ENCODE measurements around the gene RBMY1J.
"Not testable (repeated sequence)": the region's sequence is repeated elsewhere in the genome, so short reads cannot be mapped to it uniquely, and the experiment has no call there.

The RBMY1J gene

DNA sequence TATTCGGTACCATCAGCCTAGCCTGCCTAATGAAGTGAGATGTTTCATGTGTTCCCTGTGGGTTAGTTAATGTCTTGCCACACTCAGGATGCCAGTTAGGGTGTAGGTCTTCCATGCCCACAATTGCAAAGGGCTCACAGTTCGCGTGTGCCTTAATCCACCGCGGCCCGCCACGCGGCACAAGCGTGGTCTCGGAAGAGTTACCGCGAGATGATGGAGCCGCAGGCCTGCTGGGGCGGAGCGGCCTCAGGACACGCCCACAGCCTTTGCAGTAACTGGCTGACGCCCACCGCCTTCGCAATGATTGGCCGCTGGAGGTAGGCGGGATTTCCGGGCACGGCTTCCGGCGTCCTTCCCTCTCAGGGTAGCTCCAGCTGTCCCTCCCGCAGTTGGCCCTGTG lies at the start of gene RBMY1J:
Gene RBMY1J (plus strand): TSS at position 301 of the 400 bp plus-strand sequence. CDS start 2,038 bp downstream, outside the sequence.
- not testable (repeated sequence) for DNase-seq

DNA sequence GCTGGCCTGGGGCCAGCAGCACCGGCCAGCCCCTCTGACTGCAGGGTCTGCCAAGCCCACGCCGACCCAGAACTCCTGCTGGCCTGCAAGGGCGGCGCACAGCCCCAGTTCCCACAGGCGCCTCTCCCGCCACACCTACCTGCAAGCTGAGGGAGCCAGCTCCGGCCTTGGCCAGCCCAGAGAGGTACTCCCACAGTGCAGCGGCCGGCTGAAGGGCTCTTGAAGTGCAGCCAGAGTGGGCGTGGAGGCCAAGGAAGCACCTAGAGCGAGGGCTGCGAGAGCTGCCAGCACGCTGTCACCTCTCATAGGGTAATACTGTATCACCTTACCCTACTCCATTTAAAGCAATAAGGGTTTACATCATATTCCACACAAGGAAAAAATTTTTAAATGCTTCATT lies 35.8 kb upstream of the RBMY1J start:
- DNase-seq, result no peak

GRCh38 chrY:22370623-22371022 lies 32.6 kb upstream of the RBMY1J start:
- no peak for DNase-seq

DNA sequence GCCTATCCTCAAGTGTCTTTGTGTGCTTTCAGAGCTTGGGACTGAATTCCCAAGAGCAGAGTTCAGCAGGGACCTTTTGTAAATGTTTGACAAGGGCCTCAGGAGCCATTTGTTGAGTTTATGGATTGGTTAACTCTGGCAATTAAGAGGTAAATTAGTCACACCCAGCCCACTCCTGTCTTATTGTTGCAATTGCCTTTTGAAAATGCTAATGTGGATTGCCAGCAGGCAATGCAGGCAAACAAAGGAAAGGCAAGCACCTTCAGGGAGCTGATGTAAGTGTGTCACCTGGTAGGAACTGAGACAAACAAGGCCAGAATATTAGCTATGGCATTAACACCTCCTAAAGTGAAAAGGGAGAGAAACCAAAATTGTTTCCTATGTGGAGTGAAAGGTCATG lies 29.7 kb upstream of the RBMY1J start:
- no peak for DNase-seq

DNA sequence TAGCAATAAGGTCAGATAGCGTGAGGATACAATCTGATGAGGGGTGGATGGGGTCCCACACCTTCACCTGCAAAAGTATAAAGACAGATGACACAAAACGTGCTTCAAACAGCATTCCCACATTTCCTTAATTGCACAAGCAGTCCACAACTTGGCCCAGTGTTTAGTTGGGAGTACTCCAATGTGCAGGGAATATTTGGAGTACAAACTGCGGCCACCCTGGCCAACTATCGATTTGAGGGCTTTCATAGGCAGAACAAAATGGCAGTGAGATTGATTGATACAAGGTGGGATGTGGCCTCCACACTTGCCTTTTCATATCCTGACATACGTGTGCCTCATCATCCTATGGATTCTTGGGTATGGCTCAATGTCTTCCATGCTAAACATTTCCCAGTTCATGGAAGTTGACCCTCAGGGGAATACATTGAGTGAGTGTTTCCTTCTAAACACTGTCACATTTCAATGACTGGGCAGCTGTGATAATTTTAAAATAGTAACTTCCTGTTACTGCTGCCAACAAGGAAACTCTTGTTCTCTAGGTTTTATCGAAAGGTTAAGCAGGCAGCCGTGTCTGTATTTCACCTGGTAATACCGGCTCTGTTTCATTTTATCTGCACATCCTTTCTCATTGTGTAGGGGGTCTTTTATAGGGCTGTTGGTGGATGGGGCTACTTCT lies 41.6 kb downstream of the RBMY1J start:
- not testable (repeated sequence) for DNase-seq

- DNase-seq, result not testable (repeated sequence)
These were observed 52.3 kb downstream of the RBMY1J start for GRCh38 chrY:22455522-22455921.

GRCh38 chrY:22461962-22462361 lies 58.8 kb downstream of the RBMY1J start:
- not testable (repeated sequence) for DNase-seq

Data from NCI-H1417 (cell line).